Liver (tissue), 9 donors: ENCODE measurements around the gene GGACT. TPM values are rescaled to one million over a fixed set of nuclear protein-coding genes. Genes with fewer than 3 reads are reported as not detected.

Experiments
- DNase-seq: peaks from one replicate; pipeline ENCODE4 v3.0.0-alpha.2; 2017; ENCODE audit warnings: low spot score
- H3K27ac ChIP-seq, 2 donors: one replicate each; pipeline ENCODE4 v1.7.0; 2013; ENCODE audit warnings: inconsistent platforms in 2 of 2, low read length in 2 of 2, control low read depth in 1 of 2, low read depth in 1 of 2, mild to moderate bottlenecking in 1 of 2
- H3K27me3 ChIP-seq, 4 donors: one replicate each; pipeline versions ENCODE4 v1.6.1 to v1.7.0; 2013; ENCODE audit warnings: low read length in 3 of 4, inconsistent platforms in 1 of 4, mild to moderate bottlenecking in 1 of 4, moderate library complexity in 1 of 4; ENCODE audit not compliant: control insufficient read depth in 4 of 4, insufficient read depth in 4 of 4
- H3K36me3 ChIP-seq, 4 donors: one replicate each; pipeline versions ENCODE4 v1.6.1 to v1.7.0; 2013; ENCODE audit warnings: low read length in 3 of 4, mild to moderate bottlenecking in 3 of 4, low read depth in 1 of 4, moderate library complexity in 1 of 4; ENCODE audit not compliant: control insufficient read depth in 4 of 4, insufficient read depth in 3 of 4
- H3K4me1 ChIP-seq, 4 donors: one replicate each; pipeline versions ENCODE4 v1.6.1 to v1.7.0; 2013; ENCODE audit warnings: low read length in 3 of 4, mild to moderate bottlenecking in 3 of 4, moderate library complexity in 1 of 4; ENCODE audit not compliant: control insufficient read depth in 4 of 4, insufficient read depth in 4 of 4
- H3K4me3 ChIP-seq, 3 donors: one replicate each; pipeline versions ENCODE4 v1.6.1 to v1.7.0; 2013; ENCODE audit warnings: low read length in 3 of 3, control low read depth in 1 of 3, low read depth in 1 of 3, mild to moderate bottlenecking in 1 of 3
- H3K9ac ChIP-seq, 2 donors: one replicate each; pipeline ENCODE4 v1.7.0; 2013; ENCODE audit warnings: low read length in 2 of 2, mild to moderate bottlenecking in 2 of 2, moderate library complexity in 2 of 2, control low read depth in 1 of 2, low read depth in 1 of 2
- H3K9me3 ChIP-seq, 4 donors: one replicate each; pipeline versions ENCODE4 v1.6.1 to v1.7.0; 2013; ENCODE audit warnings: low read length in 3 of 4; ENCODE audit not compliant: control insufficient read depth in 4 of 4
- EGR1 ChIP-seq, 2 donors: IDR thresholded peaks; 2 replicates each; pipeline ENCODE4 v1.6.1; 2016 to 2018; ENCODE audit warnings: antibody characterized with exemption in 2 of 2, low read depth in 2 of 2
- FOXA1 ChIP-seq: IDR thresholded peaks from 2 replicates; pipeline ENCODE4 v1.6.1; 2016; ENCODE audit warnings: antibody characterized with exemption
- FOXA2 ChIP-seq: IDR thresholded peaks from 2 replicates; pipeline ENCODE4 v1.6.1; 2016; ENCODE audit warnings: antibody characterized with exemption
- GABPA ChIP-seq, 2 donors: IDR thresholded peaks in 1 of 2; conservative IDR thresholded peaks in 1 of 2; 2 replicates each; pipeline ENCODE4 v1.6.1; 2016; ENCODE audit warnings: antibody characterized with exemption in 2 of 2, mild to moderate bottlenecking in 1 of 2, moderate library complexity in 1 of 2
- HNF4A ChIP-seq, 2 donors: conservative IDR thresholded peaks; 2 replicates each; pipeline ENCODE4 v1.6.1; 2016; ENCODE audit warnings: antibody characterized with exemption in 2 of 2, mild to moderate bottlenecking in 2 of 2
- HNF4G ChIP-seq: IDR thresholded peaks from 2 replicates; pipeline ENCODE4 v1.6.1; 2016; ENCODE audit warnings: antibody characterized with exemption
- JUND ChIP-seq, 2 donors: IDR thresholded peaks; 2 replicates each; pipeline ENCODE4 v1.6.1; 2016; ENCODE audit warnings: antibody characterized with exemption in 2 of 2
- NR2F2 ChIP-seq: IDR thresholded peaks from 2 replicates; pipeline ENCODE4 v1.6.1; 2016; ENCODE audit warnings: antibody characterized with exemption
- RAD21 ChIP-seq, 2 donors: IDR thresholded peaks; 2 replicates each; pipeline ENCODE4 v1.6.1; 2016; ENCODE audit warnings: antibody characterized with exemption in 2 of 2, mild to moderate bottlenecking in 2 of 2
- REST ChIP-seq: IDR thresholded peaks from 2 replicates; pipeline ENCODE4 v1.6.1; 2016; ENCODE audit warnings: antibody characterized with exemption, mild to moderate bottlenecking
- RXRA ChIP-seq, 2 donors: IDR thresholded peaks; 2 replicates each; pipeline ENCODE4 v1.6.1; 2017 to 2018; ENCODE audit warnings: antibody characterized with exemption in 2 of 2, mild to moderate bottlenecking in 1 of 2
- SP1 ChIP-seq: IDR thresholded peaks from 2 replicates; pipeline ENCODE4 v1.6.1; 2018; ENCODE audit warnings: antibody characterized with exemption, mild to moderate bottlenecking
- TAF1 ChIP-seq: conservative IDR thresholded peaks from 2 replicates; pipeline ENCODE4 v1.6.1; 2016; ENCODE audit warnings: antibody characterized with exemption, mild to moderate bottlenecking
- YY1 ChIP-seq: IDR thresholded peaks from 2 replicates; pipeline ENCODE4 v1.6.1; 2016; ENCODE audit warnings: antibody characterized with exemption, mild to moderate bottlenecking
- ZBTB33 ChIP-seq: IDR thresholded peaks from 2 replicates; pipeline ENCODE4 v1.6.1; 2016; ENCODE audit warnings: antibody characterized with exemption
- WGBS: extraction: QIAGEN DNeasy Blood & Tissue Kit; methylation state at CpG from one replicate; pipeline ENCODE4 v1.1.7; 2013; 5-methylcytosine and 5-hydroxymethylcytosine counted together
- polyA plus RNA-seq, 2 donors: library from polyadenylated mRNA; stranded (reverse) in 1 of 2; unstranded in 1 of 2; fragments of 200-250 nt in 1 of 2; fragments of >200 nt in 1 of 2; fragmentation: Nextera tagmentation in 1 of 2; extraction: Ambion mirVana in 1 of 2; gene quantifications; one replicate each; pipeline versions ENCODE4 v1.2.1 to v1.2.3, GENCODE V29; 2013 to 2015
- total RNA-seq, 2 donors: library from RNA; depleted of rRNA; stranded (reverse); fragments of >200 nt; gene quantifications; one replicate each; pipeline ENCODE4 v1.2.3, GENCODE V29; 2014
- TF ChIP-seq, protein P1 (sequence below): IDR thresholded peaks from 2 replicates; pipeline ENCODE4 v1.6.1; 2016; ENCODE audit warnings: antibody characterized with exemption
- TF ChIP-seq, protein P2 (sequence below): IDR thresholded peaks from 2 replicates; pipeline ENCODE4 v1.6.1; 2016; ENCODE audit warnings: antibody characterized with exemption
- TF ChIP-seq, protein P3 (sequence below): fragments of 150-350 bp; IDR thresholded peaks from 2 replicates; pipeline ENCODE4 v1.5.1; 2017; ENCODE audit warnings: improper control_type of control experiment, low read depth, low read length; ENCODE audit not compliant: missing input control
- donor health status: healthy.
- donor health status: healthy.
- donor health status: healthy.
- donor health status: healthy.
- donor health status: healthy.

GGACT gene
- total and polyA plus RNA-seq, 4 donors: 2.5 to 6.3 (median 4.1) TPM

DNA sequence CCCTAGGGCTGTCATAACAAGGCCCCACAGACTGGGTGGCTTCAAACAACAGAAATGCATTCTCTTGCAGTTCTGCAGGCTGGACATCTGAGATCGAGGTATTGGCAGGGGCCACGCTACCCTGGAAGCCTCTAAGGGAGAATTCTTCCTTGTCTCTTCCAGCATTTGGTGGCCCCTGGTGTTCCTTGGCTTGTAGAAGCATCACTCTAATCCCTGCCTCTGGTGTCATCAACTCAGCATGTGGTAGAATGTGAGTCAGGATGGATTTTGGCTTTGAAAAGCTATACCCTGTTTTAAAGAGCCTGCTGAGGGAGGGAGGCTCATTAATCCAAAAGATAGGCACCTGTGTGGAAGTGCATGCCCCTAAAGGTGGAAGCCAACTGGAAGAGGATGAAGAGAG, 7.9 kb upstream of the GGACT start (continued):
- TF ChIP-seq, protein P1, sequence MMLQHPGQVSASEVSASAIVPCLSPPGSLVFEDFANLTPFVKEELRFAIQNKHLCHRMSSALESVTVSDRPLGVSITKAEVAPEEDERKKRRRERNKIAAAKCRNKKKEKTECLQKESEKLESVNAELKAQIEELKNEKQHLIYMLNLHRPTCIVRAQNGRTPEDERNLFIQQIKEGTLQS: no peak
- no peak for TF ChIP-seq TAF1

GRCh38 chr13:100594731-100595130, 6.1 kb upstream of the GGACT start:
- no peak overlapping the region for H3K4me3 ChIP-seq
- no peaks in the 10 kb centered on the region for H3K36me3 ChIP-seq
- TF ChIP-seq RAD21 (IDR thresholded peaks at IDR 0.05) (peak in 1 of 2 donors; percentile 48), RXRA (IDR thresholded peaks at IDR 0.05) (no peak)
- no peaks in the 10 kb centered on the region for H3K27me3 ChIP-seq
- peaks cover 0 to 2% (median 0%) of the 10 kb centered on the region in 4 donors for H3K9me3 ChIP-seq
- WGBS: 82% methylated on average over 4 of the region's 4 CpGs
- no peak overlapping the region for H3K27ac ChIP-seq
- H3K4me1 ChIP-seq: no peaks in the 10 kb centered on the region
- DNase-seq: no peak
- no peak overlapping the region for H3K9ac ChIP-seq

GRCh38 chr13:100594255-100594654, 5.7 kb upstream of the GGACT start:
- Histone ChIP-seq H3K4me1 (no peaks in the 10 kb centered on the region), H3K9me3 (peaks cover 0 to 2% (median 0%) of the 10 kb centered on the region in 4 donors), H3K9ac (no peak overlapping the region), H3K27me3 (no peaks in the 10 kb centered on the region), H3K4me3 (no peak overlapping the region), H3K27ac (no peak overlapping the region), H3K36me3 (no peaks in the 10 kb centered on the region)
- TF ChIP-seq YY1 (no peak), ZBTB33 (no peak), NR2F2 (no peak), EGR1 (IDR thresholded peaks at IDR 0.05; ENCODE audit: low read depth in 2 of 2) (no peak), HNF4A (conservative IDR thresholded peaks at IDR 0.05) (no peak), GABPA (IDR thresholded peaks at IDR 0.05 in 1 of 2, conservative IDR thresholded peaks at IDR 0.05 in 1 of 2) (no peak), FOXA1 (no peak), TAF1 (no peak), SP1 (no peak), FOXA2 (no peak), HNF4G (no peak), REST (no peak), JUND (IDR thresholded peaks at IDR 0.05) (no peak), RAD21 (IDR thresholded peaks at IDR 0.05) (no peak), RXRA (IDR thresholded peaks at IDR 0.05) (no peak)
- TF ChIP-seq, protein P2, sequence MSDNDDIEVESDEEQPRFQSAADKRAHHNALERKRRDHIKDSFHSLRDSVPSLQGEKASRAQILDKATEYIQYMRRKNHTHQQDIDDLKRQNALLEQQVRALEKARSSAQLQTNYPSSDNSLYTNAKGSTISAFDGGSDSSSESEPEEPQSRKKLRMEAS: no peak
- TF ChIP-seq, protein P3, sequence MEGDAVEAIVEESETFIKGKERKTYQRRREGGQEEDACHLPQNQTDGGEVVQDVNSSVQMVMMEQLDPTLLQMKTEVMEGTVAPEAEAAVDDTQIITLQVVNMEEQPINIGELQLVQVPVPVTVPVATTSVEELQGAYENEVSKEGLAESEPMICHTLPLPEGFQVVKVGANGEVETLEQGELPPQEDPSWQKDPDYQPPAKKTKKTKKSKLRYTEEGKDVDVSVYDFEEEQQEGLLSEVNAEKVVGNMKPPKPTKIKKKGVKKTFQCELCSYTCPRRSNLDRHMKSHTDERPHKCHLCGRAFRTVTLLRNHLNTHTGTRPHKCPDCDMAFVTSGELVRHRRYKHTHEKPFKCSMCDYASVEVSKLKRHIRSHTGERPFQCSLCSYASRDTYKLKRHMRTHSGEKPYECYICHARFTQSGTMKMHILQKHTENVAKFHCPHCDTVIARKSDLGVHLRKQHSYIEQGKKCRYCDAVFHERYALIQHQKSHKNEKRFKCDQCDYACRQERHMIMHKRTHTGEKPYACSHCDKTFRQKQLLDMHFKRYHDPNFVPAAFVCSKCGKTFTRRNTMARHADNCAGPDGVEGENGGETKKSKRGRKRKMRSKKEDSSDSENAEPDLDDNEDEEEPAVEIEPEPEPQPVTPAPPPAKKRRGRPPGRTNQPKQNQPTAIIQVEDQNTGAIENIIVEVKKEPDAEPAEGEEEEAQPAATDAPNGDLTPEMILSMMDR: no peak
- TF ChIP-seq, protein P1: no peak
- DNase-seq: no peak
- 82% methylated on average over 9 of the region's 9 CpGs for WGBS
